HG03342 (cell line): ENCODE data around the gene KCNJ6.
"Not testable (repeated sequence)": the region's sequence is repeated elsewhere in the genome, so short reads cannot be mapped to it uniquely, and the experiment has no call there.

Experiments
- ATAC-seq: cut with Tn5 transposase; IDR thresholded peaks from one replicate; pipeline ENCODE4 v1.9.1; 2021; ENCODE audit warnings: mild to moderate bottlenecking, moderate library complexity; ENCODE audit not compliant: unreplicated experiment

Gene KCNJ6

GRCh38 chr21:37746849-37747248, 169.4 kb downstream of the KCNJ6 start:
- no peak for ATAC-seq

GRCh38 chr21:37744551-37744950, 171.7 kb downstream of the KCNJ6 start:
- no peak for ATAC-seq

- no peak for ATAC-seq
These were observed 173.7 kb downstream of the KCNJ6 start for GRCh38 chr21:37742532-37742931.

GRCh38 chr21:37742115-37742514, 174.1 kb downstream of the KCNJ6 start:
- ATAC-seq, result no peak

DNA sequence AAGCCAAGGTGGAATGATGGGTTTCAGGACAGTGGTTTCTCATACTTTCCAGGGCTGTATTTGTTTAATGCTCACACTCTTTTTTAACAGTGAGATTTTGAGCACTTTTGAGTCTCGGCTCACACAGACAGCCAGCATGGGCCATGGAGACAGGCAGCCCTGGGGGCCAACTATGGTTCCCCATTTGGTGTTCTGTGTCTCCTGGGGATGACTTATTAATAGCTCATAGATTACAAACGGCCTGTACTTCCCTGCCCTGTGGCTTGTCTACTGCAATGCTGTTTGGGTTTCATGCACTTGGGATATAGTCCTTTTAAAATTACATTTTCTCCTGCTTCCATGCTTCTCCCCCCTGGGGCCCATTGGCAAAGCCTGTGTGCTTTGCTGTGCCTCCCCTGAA, 178.3 kb downstream of the KCNJ6 start:
- no peak for ATAC-seq

- no peak for ATAC-seq
These were observed 178.8 kb downstream of the KCNJ6 start for GRCh38 chr21:37737507-37737906.

DNA sequence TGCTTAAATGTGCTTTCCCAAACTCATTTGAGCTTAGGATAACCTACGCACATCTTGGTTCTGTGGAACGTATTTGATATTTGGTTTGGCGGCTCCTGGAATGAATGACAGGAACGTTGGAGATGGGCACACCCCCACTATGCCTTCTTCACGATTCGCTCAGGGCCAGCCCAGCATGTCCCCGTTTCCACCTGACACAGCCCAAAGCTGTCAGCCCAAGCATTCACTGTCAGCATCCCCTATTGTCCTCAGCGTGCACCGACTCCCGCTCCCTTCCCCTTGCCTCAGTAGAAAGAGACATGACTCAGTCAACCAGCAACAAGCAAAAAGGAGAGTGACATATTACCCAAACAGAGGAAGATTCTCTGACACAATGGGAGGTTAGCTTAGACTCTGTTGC, 181.4 kb downstream of the KCNJ6 start:
- ATAC-seq, result no peak

DNA sequence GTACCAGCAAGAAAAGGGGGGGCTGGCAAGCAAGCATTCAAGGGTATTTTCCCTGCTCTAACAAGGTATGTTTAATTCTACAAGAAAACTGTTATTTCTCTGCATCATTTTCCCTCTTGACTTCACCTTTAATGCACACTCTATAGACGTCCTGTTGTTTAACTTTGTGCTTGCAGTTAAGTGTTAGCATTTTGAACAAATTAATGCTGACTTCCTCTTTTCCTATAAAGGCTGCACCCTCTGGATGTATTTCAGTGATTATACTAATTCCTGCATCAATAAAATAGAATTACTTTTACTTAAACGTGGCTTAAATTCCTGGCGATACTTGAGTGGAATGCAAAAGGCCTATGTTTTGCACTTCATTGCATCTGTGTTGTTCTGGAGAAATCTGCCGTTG, 183.3 kb downstream of the KCNJ6 start:
- ATAC-seq, result no peak

- ATAC-seq, result no peak
These were observed 192.1 kb downstream of the KCNJ6 start for GRCh38 chr21:37724201-37724600.

DNA sequence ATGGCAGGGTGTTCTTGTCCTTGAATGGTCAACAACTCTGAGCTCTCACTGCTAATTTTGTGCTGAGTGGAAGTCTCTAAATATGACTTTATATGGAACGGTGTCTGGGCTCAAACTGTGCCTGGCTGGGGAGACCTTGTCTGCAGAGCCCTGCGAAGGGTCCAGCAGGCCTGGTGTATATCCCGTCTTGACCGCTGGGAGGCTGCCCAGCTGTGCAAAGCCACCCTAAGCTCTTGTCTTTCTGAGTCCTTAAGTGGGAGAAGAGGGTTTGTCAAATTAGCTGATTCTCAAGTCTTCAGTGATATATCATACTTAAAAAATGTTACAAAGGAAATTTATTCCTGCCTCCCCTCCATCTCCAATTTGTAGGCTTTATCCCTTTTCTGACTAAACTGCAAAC, 198.7 kb downstream of the KCNJ6 start:
- no peak for ATAC-seq

- ATAC-seq, result not testable (repeated sequence)
These were observed 203.7 kb downstream of the KCNJ6 start for GRCh38 chr21:37712569-37712934.

GRCh38 chr21:37711836-37712568, 204.3 kb downstream of the KCNJ6 start:
- ATAC-seq, result peak; percentile 77

- ATAC-seq, result no peak
These were observed 204.9 kb downstream of the KCNJ6 start for GRCh38 chr21:37711286-37711829.

DNA sequence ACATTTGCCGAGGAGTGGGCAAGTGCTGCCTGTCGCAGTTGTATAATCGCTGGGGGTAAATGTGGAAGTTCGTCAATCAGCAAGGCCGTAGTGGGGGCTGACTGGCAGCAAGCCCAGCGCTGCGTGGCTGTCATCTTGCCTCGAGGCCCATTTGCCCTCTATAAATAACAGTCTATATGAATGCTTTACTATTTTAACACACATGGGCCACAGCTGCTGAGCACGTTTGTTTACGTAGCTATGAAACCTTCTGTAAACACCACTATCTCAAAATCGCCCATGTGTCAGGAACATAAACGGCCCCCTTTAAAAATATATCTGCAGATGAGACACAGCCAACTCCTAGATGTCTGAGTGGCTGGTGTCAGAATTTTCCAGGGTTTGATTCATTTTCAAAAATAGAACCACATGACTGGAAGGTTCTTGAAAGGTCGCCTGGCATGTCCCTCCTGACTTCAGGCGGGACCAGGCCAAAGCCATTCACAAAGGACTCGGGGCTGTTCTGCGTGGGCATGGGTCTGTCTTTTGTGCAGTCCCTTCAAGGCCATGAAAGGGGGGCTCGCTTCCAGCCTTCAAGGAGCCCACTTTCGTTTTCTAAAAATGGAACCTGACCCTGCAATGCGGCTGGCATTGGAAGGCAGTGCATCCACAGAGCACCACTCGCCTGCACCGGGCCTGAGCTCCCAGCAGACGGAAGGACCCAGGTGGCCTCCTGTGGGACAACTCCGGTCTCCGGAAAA, 205.5 kb downstream of the KCNJ6 start:
- no peak for ATAC-seq

DNA sequence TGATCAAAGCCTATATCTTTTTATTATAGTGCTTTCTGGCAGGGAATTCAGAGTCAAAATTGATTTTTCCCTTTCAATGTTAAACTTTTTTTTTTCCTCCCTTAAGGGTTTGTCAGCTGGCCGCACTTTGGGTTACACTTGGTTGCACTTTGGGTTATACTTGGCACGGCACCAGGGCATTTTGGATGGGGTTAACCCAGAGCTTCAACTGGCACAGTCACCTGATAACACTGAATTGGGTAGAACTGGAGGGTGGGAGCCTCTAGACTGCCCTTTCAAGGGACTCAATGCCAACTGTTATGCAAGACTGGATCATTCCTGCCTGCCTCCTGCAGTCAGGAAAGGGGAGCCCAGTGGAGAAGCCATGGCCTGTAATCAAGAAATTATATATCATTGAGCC, 211.5 kb downstream of the KCNJ6 start:
- ATAC-seq, result no peak

- ATAC-seq, result no peak
These were observed 214.0 kb downstream of the KCNJ6 start for GRCh38 chr21:37702241-37702640.

GRCh38 chr21:37700641-37701202, 215.5 kb downstream of the KCNJ6 start:
- peak; percentile 91 for ATAC-seq

DNA sequence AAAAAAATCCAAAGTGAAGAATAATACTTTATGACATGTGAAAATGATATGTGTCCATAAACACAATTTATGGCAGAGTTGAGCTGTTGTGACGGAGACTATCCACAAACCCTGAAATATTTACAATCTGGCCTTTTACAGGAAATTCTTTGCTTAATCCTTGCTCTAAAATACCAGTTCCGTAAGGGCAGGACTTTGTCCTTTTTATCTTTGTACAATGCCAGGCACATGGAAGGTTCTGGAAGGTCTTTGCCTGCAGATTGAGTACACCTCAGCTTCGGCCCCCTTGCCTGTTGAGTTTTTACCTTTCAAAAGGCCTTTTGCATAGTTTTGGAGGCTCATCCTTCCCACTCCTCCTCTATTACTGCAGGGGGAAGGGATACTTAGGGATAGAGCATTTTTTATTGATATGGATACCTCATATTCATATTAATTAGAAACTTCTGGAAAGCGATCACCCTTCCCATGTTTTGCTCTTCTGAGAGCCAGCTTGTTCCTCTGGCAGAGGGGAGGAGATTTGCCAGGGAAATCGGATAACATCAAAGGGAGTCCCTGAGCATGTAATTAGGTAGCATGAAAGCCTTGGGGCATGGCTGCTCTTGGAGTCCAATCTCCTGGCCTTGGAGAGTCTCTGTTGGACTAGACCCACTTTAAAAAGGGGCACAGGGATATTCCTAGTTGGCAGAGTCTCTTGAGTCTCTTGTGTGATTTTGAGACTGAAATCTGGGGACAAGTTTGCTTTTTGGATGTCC, 217.1 kb downstream of the KCNJ6 start:
- no peak for ATAC-seq

DNA sequence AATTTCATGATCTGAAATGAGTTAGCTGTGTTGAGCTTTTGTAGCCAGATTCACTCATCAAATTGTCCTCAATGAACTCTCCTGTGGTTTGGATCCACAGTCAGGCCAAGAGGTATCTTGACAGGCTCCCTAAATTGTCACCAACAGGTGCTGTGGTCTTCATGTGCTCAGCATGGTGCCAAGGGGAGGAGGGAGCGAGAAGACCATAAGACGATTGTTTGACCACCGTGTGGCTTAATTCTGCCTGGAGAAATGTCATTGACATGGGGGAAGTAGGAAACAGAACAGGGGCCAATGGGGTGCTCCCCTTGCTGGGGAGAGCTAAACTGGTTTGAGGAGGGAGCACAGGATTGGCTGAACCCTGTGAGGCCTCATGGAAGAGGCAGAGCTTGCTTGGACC, 219.3 kb downstream of the KCNJ6 start:
- ATAC-seq, result no peak

GRCh38 chr21:37695111-37695510, 221.1 kb downstream of the KCNJ6 start:
- no peak for ATAC-seq

DNA sequence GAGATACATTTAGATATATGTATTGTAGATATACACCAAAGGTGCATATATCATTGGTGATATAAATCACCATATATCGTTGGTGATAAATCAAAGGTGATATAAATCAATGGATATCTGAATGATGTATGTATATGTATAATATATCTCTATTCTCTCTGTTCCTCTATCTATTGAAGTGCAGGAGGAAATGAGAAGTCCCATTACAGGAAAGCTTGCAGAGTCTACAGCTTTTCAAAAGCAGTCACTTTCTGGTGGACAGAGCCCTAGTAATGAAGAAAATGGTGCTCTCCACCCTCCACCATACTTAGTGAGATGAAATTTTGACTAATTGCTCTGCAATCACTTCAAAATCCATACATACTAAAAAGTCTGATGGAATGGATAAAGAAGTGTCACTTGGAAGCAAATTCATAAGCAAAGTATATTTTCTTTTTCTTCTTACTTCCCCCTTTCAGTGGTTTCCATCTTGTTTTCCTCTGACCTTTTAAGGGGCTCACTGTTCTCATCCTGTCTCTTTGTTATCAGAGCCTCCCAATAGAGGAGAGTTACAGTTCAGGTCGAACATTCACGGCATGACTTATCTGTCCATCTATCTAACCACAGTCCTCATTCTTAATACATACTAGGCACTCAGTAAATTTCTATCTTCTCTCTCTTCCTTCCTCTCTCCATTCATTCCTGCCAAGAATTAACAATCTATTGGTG, 227.2 kb downstream of the KCNJ6 start:
- ATAC-seq, result no peak
